Muscle layer of duodenum (tissue), 2 donors: Measurements from ENCODE around the gene SEC14L6.
"Not testable (repeated sequence)": the region's sequence is repeated elsewhere in the genome, so short reads cannot be mapped to it uniquely, and the experiment has no call there.

Experiments used
- H3K27ac ChIP-seq: one replicate; pipeline ENCODE4 v1.7.0; 2013; ENCODE audit warnings: mild to moderate bottlenecking, low read length
- H3K27me3 ChIP-seq: one replicate; pipeline ENCODE4 v1.7.0; 2013; ENCODE audit warnings: low read depth, mild to moderate bottlenecking, control low read depth, low read length
- H3K36me3 ChIP-seq, 2 donors: one replicate each; pipeline ENCODE4 v1.7.0; 2013; ENCODE audit warnings: low read length in 2 of 2, control low read depth in 1 of 2, mild to moderate bottlenecking in 1 of 2; ENCODE audit not compliant: insufficient read depth in 2 of 2, control insufficient read depth in 1 of 2
- H3K4me1 ChIP-seq, 2 donors: one replicate each; pipeline ENCODE4 v1.7.0; 2013; ENCODE audit warnings: low read length in 2 of 2, mild to moderate bottlenecking in 2 of 2, control low read depth in 1 of 2, moderate library complexity in 1 of 2; ENCODE audit not compliant: insufficient read depth in 2 of 2, control insufficient read depth in 1 of 2
- H3K4me3 ChIP-seq, 2 donors: one replicate each; pipeline ENCODE4 v1.7.0; 2013; ENCODE audit warnings: low read length in 2 of 2, low read depth in 1 of 2, mild to moderate bottlenecking in 1 of 2
- H3K9me3 ChIP-seq, 2 donors: one replicate each; pipeline ENCODE4 v1.7.0; 2013; ENCODE audit warnings: low read length in 2 of 2, control low read depth in 1 of 2, mild to moderate bottlenecking in 1 of 2; ENCODE audit not compliant: control insufficient read depth in 1 of 2
- donor health status: healthy.

The SEC14L6 gene

DNA sequence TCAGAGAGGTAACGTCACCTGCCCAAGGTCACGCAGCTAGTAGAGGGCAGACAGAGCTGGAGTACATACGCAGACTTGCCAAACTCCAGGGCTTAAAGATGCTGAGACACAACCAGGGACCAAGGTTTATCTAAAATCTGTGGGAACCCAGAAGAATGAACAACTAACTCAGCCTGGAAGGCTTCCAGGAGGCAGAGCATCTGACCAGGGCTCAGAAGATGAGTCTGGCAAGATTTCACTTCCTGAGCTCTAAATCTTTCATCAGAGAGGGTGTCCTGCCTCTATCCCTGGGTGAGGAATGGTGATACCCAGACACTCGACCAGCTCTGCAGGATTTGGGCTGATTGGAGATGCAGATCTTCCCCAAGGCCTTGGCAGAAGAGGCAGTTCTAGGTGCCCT lies 18.8 kb upstream of the SEC14L6 start:
- Histone ChIP-seq H3K9me3 (no peaks in the 10 kb centered on the region), H3K36me3 (no peaks in the 10 kb centered on the region), H3K27ac (no peak overlapping the region), H3K4me1 (no peaks in the 10 kb centered on the region), H3K4me3 (no peak overlapping the region), H3K27me3 (no peaks in the 10 kb centered on the region)

DNA sequence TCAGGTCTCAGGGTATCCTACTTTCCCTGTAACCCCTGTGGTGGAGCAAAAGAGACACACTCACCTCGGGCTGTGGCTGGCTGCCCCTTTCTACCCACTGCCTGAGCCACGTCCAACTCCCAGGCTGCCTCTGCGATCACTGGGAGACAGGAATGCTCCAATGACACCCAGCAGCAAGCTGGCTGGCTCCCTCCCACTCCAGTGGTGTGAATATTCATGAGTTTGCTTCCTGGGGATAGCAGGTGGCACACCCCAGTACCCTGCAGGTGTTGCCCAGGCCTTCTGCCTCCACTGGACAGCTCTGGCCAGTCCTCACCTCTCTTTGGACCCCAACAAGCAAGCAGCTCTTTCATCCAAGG lies 18.2 kb upstream of the SEC14L6 start:
- no peaks in the 10 kb centered on the region for H3K27me3 ChIP-seq
- no peaks in the 10 kb centered on the region for H3K4me1 ChIP-seq
- no peak overlapping the region for H3K27ac ChIP-seq

DNA sequence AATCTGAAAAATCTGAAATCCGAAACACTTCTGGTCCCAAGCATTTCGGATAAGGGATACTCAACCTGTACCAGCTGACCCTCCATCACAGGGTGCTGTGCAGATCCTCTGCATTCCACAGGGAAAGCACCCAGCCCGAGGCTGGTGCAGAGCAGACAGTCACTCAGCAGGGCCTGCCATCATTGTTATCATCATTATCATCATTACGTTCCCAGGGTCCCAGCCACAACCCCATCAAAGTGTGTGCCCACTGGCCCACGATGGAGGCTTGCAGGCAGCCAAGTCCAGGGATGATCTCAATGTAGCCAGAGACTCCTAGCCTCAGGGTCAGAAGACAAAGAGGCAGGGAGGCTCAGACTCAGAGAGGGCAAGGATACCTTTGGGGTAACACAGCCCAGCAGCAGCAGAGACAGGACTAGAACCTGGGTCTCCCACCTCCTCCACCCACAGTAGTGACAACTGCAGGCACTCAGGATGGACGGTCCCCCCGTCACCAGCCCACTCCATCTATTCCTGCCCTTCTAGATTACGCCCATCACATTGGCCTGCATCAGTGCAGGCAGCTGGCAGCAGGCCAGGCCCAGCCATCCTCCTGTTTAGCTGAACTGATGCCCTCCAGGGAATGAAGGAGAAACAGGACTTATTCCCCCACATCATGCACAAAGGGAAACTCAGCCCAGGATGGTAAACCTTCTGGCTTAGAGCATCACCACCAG lies 17.7 kb upstream of the SEC14L6 start:
- H3K4me3 ChIP-seq: no peak overlapping the region
- H3K27ac ChIP-seq: no peak overlapping the region
- H3K9me3 ChIP-seq: no peaks in the 10 kb centered on the region
- H3K4me1 ChIP-seq: no peaks in the 10 kb centered on the region
- H3K27me3 ChIP-seq: no peaks in the 10 kb centered on the region
- no peaks in the 10 kb centered on the region for H3K36me3 ChIP-seq

More for the DNA sequence above, 18.2 kb upstream of the SEC14L6 start:
- no peak overlapping the region for H3K4me3 ChIP-seq
- no peaks in the 10 kb centered on the region for H3K9me3 ChIP-seq
- H3K36me3 ChIP-seq: no peaks in the 10 kb centered on the region

DNA sequence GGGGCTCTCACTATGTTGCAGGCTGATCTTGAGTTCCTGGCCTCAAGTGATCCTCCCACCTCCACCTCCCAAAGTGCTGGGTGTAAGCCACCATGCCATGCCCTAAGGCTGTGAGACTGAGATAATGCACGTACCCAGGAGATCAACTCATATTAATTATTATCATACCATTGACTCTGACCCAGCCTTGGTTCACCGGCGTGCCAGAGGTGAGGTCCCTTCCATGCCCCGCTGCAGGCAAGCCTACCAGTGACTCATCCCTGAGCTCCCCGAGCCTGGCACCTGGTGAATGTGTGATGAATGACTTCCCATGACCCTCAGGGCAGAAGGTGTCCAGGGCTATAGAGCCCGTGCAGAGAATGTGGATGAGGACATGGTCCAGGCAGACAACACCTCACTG lies 15.8 kb upstream of the SEC14L6 start:
- H3K27ac ChIP-seq: no peak overlapping the region
- no peaks in the 10 kb centered on the region for H3K4me1 ChIP-seq
- H3K9me3 ChIP-seq: no peaks in the 10 kb centered on the region
- no peak overlapping the region for H3K4me3 ChIP-seq
- no peaks in the 10 kb centered on the region for H3K27me3 ChIP-seq
- H3K36me3 ChIP-seq: no peaks in the 10 kb centered on the region

DNA sequence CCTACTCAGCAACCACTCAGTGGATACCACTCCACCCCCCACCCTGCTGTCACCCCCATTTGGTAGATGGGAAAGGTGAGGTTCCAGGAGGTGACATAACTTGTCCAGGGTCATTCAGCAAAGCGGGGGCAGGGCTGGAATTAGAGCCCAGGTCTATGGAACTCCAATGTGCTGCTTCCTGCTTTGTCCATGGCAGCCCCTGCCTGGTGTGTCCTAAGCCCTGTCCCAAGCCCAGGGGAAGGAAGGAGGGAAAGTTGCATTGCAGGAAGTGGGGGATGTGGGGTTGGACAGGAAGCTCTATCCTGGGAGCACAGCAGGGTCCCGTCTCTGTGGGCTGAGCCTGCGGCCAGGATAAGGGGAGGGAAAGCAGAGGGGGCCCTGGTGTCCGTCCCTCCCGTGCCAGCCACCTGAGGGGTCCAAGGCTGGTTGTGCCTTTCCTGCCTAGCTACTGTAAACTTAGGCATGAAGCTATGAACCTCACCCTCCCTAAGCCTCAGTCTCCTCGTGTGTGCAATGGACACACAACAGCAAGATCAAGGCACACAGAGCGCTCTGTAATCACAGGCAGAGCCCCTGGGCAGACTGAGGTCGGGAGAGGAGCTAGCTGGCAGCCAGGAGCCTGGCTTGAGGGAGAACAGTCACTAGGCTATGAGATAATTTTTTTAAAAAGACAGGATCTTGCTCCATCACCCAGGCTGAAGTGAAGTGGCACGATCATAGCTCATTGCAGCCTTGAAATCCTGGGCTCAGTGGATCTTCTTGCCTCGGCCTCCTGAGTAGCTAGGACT lies 15.1 kb upstream of the SEC14L6 start:
- Histone ChIP-seq H3K27ac (no peak overlapping the region), H3K36me3 (no peaks in the 10 kb centered on the region), H3K27me3 (no peaks in the 10 kb centered on the region), H3K4me3 (no peak overlapping the region), H3K4me1 (no peaks in the 10 kb centered on the region), H3K9me3 (no peaks in the 10 kb centered on the region)

DNA sequence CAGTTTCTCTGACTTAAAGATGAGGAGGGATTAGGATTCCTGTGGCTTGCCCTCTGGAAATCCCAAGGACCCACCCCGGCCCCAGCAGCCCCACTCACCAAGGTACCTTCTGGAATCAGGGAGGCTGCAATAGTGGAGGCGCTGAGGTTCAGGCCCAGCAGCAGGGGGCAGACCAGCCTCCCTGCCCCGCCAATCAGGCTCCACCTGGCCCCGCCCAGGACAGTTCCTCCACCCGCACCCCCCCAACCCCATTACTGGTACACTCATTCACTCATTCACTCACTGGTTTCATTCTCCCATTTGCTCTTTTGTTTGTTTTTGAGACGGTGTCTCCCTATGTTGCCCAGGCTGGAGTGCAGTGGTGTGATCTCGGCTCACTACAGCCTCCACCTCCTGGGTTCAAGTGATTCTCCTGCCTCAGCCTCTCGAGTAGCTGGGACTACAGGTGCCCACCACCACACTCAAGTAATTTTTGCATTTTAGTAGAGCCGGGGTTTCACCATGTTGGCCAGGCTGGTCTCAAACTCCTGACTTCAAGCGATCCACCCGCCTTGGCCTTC lies 14.2 kb upstream of the SEC14L6 start:
- not testable (repeated sequence) for H3K9me3 ChIP-seq, H3K4me3 ChIP-seq, H3K36me3 ChIP-seq, H3K27me3 ChIP-seq, H3K27ac ChIP-seq, H3K4me1 ChIP-seq

DNA sequence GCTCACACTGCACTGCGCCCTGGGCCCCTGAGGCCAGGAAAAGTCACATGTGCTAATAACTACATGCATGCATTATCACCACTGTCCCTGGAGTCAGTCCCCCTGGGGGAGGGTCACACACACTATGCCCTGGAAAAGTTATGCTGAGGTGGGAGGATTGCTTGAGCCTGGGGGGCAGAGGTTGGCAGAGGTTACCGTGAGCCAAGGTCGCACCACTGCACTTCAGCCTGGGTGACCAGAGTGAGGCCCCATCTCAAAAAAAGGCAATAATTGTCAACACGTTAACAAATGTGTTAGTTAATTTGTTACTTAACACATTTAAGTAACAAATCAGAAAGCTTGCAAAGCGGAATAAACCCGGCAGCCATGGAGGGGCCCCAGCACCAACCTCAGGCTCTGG lies 13.3 kb upstream of the SEC14L6 start:
- H3K4me1 ChIP-seq: no peaks in the 10 kb centered on the region
- no peaks in the 10 kb centered on the region for H3K9me3 ChIP-seq
- H3K4me3 ChIP-seq: no peak overlapping the region
- H3K27me3 ChIP-seq: no peaks in the 10 kb centered on the region
- peaks cover 0 to 2% of the 10 kb centered on the region in 2 donors for H3K36me3 ChIP-seq
- H3K27ac ChIP-seq: no peak overlapping the region

DNA sequence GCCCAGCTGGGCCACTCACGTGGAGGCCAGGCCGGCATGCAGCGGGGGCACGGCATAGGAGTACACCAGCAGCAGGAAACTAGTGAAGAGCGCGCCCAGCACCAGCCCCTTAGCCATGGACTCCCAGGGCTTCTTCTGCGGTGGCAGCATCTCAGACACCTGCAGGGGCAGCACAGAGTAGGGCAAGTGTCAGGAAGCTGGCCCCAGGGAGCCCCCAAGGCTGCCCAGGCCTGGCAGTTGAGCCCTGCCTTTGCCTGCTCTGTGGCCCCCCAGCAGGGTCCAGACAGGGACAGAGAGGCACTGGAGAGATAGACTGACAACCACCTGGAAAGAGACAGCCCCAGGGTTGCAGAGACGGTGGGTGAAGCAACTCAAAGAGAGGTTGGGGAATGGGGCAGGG lies 10.7 kb upstream of the SEC14L6 start:
- no peaks in the 10 kb centered on the region for H3K27me3 ChIP-seq
- no peaks in the 10 kb centered on the region for H3K4me1 ChIP-seq
- H3K36me3 ChIP-seq: peaks cover 0 to 3% of the 10 kb centered on the region in 2 donors
- H3K27ac ChIP-seq: no peak overlapping the region
- no peak overlapping the region for H3K4me3 ChIP-seq
- H3K9me3 ChIP-seq: no peaks in the 10 kb centered on the region

DNA sequence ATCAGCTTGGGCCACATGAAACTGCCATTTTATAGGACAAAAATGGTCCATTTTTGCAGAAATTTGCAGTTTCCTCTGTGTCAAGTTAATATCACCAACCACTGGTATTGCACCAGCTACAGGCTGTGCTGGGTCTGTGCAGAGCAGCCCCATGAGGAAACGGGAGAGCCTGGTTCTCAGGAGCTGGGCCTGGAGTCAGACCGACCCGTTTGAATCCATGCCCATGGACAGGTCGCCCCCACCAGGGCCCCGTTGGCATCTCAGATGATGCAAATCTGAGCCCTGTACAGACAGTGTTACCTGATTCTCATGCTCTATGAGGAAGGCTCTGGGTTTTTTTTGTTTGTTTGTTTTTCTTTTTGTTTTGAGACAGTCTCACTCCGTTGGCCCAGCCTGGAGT lies 9.8 kb upstream of the SEC14L6 start:
- no peak overlapping the region for H3K27ac ChIP-seq
- H3K4me3 ChIP-seq: no peak overlapping the region
- no peaks in the 10 kb centered on the region for H3K9me3 ChIP-seq
- no peaks in the 10 kb centered on the region for H3K27me3 ChIP-seq
- peaks cover 0 to 3% of the 10 kb centered on the region in 2 donors for H3K36me3 ChIP-seq
- no peaks in the 10 kb centered on the region for H3K4me1 ChIP-seq

DNA sequence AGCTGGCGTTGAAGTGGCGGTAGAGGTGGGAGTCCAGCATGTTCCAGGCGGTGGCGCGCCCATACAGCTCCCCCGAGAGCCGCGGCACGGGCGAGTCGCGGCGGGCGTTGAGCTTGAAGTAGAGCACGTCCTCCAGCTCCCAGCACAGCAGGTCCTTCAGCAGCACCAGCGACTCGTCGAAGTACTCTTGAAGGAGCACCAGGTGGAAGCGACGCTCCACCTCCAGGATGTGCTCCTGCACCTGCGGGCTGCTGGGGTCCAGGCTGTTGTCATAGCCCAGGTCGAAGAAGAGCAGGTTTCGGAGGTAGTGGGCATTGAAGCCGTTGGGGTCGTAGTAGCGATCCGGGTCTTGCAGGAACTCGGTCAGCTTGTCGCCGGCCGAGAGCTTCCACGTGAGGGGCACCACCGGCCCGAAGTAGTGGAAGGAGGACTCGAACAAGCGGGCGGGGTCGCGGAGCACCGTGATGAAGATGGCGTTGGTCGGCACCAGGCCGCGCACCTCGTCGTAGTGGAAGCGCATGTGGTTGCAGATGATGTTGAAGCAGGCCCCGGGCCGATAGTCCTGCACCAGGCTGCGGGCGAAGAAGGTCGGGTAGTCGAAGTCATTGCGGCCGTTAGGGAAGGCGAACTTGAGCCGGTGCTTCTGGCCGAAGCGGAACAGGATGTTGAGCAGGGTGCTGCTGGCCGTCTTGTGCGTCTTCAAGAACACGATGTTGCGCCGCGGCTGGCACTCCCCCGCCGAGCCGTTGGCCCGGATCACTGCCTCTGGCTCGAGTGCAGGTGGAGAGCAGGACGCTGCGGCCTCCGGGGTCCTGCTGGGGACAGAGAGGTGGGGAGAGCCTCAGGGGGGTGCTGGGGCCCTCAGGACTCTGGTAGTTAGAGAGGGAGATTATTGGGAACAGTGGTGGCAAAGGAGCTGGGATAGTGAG lies 9.0 kb upstream of the SEC14L6 start:
- H3K9me3 ChIP-seq: no peaks in the 10 kb centered on the region
- no peaks in the 10 kb centered on the region for H3K27me3 ChIP-seq
- H3K36me3 ChIP-seq: peaks cover 0 to 3% of the 10 kb centered on the region in 2 donors

DNA sequence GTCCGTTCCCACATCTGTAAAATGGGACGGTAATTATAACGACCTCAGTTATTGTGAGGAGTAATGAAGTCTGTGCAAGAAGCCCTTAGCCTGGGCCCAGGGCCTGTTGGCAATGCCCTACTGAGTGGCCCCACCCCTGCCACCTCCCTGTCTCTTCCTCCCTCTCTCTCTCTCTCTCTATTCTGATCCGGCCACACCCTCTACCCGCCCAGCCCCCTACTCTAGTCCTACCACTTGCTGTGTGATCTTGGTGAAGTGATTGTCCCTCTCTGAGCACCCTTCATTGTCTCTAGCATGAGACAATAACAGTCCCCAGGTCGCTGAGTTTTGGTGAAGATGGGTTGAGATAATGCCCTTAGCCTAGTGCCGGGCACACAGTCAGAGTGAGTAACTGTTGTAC lies 7.4 kb upstream of the SEC14L6 start:
- H3K4me1 ChIP-seq: no peaks in the 10 kb centered on the region
- peaks cover 0 to 3% of the 10 kb centered on the region in 2 donors for H3K36me3 ChIP-seq
- H3K27me3 ChIP-seq: no peaks in the 10 kb centered on the region

More for the DNA sequence above, 9.0 kb upstream of the SEC14L6 start:
- Histone ChIP-seq H3K27ac (no peak overlapping the region), H3K4me1 (no peaks in the 10 kb centered on the region), H3K4me3 (no peak overlapping the region)

More for the DNA sequence above, 7.4 kb upstream of the SEC14L6 start:
- Histone ChIP-seq H3K4me3 (no peak overlapping the region), H3K9me3 (no peaks in the 10 kb centered on the region), H3K27ac (no peak overlapping the region)
